Left renal cortex interstitium (tissue), 4 donors: ENCODE data around the gene PCDH15. TPM values are rescaled to one million over a fixed set of nuclear protein-coding genes. Genes with fewer than 3 reads are reported as not detected.
"Not testable (repeated sequence)": the region's sequence is repeated elsewhere in the genome, so short reads cannot be mapped to it uniquely, and the experiment has no call there.

Source experiments
- DNase-seq, 4 donors: peaks; one replicate each; pipeline ENCODE4 v3.0.0-alpha.2; 2013; ENCODE audit warnings: low read depth in 4 of 4, low spot score in 2 of 4, missing footprints in 1 of 4
- polyA plus RNA-seq, 4 donors: library from polyadenylated mRNA; unstranded; fragments of 120-200 nt; gene quantifications; one replicate each; pipeline ENCODE4 v1.2.1, GENCODE V29; 2013; ENCODE audit not compliant: insufficient read length in 4 of 4

The PCDH15 gene
- polyA plus RNA-seq, 4 donors: 5.9 to 13.4 (median 8.0) TPM

DNA sequence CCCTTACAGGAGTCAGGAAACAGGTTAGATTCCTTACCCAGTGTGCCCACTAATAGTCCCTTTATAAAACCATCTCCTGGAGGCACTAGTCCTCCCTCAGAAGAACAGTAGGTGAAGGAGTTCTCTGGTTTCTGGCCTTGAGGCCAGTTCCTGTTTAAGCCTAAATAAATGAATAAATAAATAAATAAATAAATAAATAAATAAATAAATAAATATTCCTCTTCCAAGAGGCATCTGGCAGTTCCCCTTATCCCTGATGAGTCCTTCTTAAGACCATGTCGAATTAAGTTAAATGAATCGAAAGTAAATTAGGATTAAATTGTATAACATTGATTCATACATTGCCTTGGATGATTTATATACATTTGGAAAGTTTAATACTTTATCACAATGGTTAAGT lies 223.3 kb downstream of the PCDH15 start:
- DNase-seq: no peak

GRCh38 chr10:54576541-54576940 lies 224.5 kb downstream of the PCDH15 start:
- no peak for DNase-seq

DNA sequence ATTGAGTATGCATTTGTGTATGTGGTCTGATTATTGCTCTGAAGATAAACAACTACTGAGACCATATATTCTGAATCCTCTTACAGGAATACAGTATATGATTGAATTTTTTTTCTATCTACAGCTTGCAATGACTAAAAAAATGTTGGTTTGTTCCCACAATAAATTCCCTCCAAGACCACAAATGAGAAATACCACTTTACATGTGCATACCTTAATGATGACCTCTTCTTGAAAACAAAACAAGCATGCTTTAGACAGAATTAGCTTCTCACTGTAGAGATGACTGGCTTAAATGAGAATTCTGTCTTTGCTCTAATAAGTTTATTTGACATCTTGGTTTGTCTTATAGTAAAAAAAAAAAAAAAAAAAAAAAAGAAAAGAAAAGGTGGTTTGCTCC lies 241.5 kb downstream of the PCDH15 start:
- DNase-seq: no peak

- DNase-seq: no peak
These were observed 247.0 kb downstream of the PCDH15 start for GRCh38 chr10:54554028-54554427.

- no peak for DNase-seq
These were observed 251.0 kb downstream of the PCDH15 start for GRCh38 chr10:54550016-54550415.

- DNase-seq: no peak
These were observed 269.7 kb downstream of the PCDH15 start for GRCh38 chr10:54531296-54531695.

- peak in 1 of 4 donors; percentile 8 for DNase-seq
These were observed 270.7 kb downstream of the PCDH15 start for GRCh38 chr10:54530299-54530698.

GRCh38 chr10:54525816-54526215 lies 275.2 kb downstream of the PCDH15 start:
- DNase-seq: no peak

GRCh38 chr10:54515244-54515643 lies 285.8 kb downstream of the PCDH15 start:
- not testable (repeated sequence) for DNase-seq

GRCh38 chr10:54503863-54504262 lies 297.2 kb downstream of the PCDH15 start:
- no peak for DNase-seq

DNA sequence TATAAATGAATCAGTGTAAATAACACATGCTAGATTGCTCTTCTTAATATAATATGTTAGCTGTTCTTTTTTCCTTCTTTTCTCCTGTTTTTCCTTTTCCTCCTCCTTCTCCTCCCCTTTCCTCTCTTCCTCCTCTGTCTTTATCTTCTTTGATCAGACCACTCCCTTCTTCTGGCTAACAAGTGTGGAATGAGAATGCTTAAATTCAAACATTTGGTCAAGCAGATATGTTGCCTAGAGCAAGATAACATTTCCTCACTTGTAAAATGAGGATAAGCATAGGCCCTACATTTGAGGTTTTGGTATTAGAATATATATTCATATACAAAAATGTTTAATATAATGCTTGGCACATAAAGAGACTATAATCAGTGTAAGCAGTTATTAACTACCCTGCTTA lies 299.1 kb downstream of the PCDH15 start:
- no peak for DNase-seq

GRCh38 chr10:54496852-54497251 lies 304.2 kb downstream of the PCDH15 start:
- no peak for DNase-seq

GRCh38 chr10:54487743-54488142 lies 313.3 kb downstream of the PCDH15 start:
- no peak for DNase-seq

GRCh38 chr10:54485971-54486370 lies 315.1 kb downstream of the PCDH15 start:
- DNase-seq: no peak

DNA sequence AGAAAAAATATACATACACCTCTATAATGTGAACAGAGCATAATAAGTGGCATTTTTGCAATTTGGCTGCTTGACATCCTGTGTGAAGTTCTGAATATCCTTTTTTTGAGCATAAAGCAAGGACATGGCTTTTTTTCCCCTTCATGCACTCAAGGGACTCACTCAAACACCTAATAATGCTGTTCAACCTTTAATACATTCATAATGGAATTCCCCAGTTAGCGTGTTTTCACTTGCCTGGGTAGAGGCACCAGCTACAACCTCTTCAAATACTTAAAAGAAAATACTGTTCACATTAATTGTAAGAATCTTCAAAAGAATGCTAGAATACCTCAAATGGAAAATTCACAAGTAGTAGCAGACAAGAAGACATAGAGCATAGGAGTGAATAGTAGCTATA lies 316.8 kb downstream of the PCDH15 start:
- DNase-seq: no peak

DNA sequence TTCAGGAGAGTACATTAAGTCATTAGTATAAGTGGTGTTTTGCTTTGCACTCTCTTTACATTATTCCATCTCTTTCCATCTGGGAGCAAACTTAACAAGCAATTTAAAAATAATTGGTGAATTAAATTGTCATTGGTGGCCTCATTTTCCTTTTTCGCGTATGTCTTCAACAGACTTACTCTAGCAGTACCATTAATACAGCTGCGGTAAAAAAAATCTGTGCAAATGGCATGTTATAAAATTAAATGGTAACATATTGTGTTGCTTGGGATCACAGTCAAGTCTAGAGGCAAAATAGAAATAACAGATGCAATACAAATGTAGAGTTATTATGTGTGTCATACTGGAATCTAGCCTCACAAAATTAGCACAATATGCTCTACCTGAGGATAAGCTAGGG lies 322.4 kb downstream of the PCDH15 start:
- DNase-seq: no peak

GRCh38 chr10:54477738-54478137 lies 323.3 kb downstream of the PCDH15 start:
- no peak for DNase-seq

DNA sequence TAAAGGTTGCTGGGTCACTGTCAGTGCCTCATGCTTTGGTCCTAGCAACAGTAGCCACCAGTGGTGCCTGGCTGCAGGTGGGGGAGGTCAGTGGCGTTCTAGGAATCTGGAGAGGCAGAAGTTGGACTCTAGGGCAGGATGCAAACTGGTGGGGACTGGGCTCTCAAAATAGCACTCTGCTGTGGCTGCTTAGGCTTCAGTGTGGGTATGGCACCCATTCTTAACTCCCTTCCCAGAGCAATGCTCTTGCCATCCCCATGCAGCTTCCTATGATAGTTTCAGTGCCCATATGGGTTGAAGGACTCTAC lies 330.8 kb downstream of the PCDH15 start:
- no peak for DNase-seq

DNA sequence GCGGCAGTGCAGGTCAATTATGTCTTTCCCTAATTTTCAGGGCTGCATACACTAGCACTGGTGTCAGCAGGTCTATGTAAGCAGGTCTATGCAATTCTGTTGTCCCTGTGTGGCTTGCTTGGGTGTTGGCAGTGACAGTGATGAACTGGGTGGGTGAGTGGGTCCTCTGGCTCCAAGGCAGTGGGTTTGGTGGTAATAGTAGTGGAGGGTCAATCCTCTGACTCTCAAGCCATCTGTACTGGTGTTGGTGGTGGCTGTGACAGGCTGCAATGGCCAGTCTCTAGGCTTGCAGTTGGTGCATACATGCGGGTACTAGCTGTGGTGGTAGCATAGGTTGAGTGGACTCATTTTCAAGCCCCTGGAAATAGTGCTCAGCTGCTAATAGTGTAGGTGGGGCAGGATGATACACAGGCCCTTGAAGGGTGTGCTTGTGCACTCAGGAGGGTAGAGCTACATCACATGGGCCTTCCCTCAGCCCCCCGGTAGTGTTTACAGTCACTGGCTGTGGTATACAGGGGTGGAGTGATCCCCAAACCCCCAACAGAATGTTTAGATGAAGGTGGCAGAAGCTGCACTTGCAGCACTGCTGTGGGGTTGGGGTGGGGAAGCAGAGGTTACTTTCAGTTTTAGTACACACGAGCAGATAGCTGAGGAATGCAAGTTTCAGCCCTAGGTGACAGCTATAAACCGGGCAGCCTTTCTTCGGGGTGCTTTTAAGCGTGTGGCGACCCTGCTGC lies 331.3 kb downstream of the PCDH15 start:
- no peak for DNase-seq

- no peak for DNase-seq
These were observed 346.8 kb downstream of the PCDH15 start for GRCh38 chr10:54454271-54454670.

GRCh38 chr10:54449056-54449455 lies 352.0 kb downstream of the PCDH15 start:
- peak in 1 of 4 donors; percentile 16 for DNase-seq

- no peak for DNase-seq
These were observed 356.9 kb downstream of the PCDH15 start for GRCh38 chr10:54444170-54444569.

DNA sequence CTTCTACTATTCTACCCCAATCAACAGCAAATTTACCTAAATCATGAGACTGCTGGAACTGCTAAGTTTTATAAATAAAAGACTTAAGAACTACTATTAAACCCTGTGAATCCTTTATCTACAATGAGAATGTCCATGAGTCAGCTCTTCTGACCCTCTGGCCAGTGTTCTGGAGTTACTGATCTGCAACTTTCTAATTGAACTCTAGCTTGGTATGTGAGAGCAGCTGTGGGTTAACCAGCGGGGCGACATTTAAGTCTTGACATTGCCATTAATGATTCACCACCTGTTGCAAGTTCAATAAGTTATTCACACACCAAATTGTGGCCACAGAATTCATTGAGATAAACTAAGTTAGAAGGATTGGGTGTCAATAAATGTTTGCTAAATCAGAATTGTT lies 359.8 kb downstream of the PCDH15 start:
- no peak for DNase-seq
